GM23338 (cell line): ENCODE results near the gene TMEM86A.
A peak's percentile ranks its signal among the peaks of the same experiment; 100 is the strongest.

Experiments used
- POLR2AphosphoS5 ChIP-seq: IDR thresholded peaks from 2 replicates; pipeline ENCODE4 v1.6.1; 2016; ENCODE audit warnings: antibody characterized with exemption, low read depth
- TF ChIP-seq, protein P1 (sequence below), 2 experiments: fragments of 200-600 bp in 1 of 2; sonication (generic) in 1 of 2; conservative IDR thresholded peaks; 2 replicates each; pipeline versions ENCODE4 v1.5.1 to v1.6.1; 2016 to 2017; ENCODE audit warnings: antibody characterized with exemption in 2 of 2, low read depth in 2 of 2, mild to moderate bottlenecking in 2 of 2, moderate library complexity in 1 of 2

DNA sequence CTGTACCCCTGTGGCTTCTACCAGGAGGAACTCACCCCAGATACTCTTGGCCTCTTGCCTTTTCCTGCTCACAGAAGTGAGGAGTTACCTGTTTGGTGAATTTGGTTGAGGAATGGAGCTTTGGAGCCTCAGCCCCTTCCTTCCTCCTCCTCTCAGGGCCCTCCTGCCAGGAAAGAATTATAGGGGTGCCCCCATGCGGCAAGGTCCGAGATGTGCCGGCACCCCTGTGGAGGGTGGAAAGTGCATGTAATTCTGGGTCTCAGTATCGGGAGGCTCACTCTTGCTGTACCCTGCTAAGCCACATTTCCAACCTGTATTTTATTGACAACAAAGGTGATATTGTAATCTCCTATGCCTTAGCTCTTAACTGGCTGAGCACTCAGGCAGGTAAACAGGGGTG is 41.1 kb downstream of the TMEM86A start:
- TF ChIP-seq, protein P1, sequence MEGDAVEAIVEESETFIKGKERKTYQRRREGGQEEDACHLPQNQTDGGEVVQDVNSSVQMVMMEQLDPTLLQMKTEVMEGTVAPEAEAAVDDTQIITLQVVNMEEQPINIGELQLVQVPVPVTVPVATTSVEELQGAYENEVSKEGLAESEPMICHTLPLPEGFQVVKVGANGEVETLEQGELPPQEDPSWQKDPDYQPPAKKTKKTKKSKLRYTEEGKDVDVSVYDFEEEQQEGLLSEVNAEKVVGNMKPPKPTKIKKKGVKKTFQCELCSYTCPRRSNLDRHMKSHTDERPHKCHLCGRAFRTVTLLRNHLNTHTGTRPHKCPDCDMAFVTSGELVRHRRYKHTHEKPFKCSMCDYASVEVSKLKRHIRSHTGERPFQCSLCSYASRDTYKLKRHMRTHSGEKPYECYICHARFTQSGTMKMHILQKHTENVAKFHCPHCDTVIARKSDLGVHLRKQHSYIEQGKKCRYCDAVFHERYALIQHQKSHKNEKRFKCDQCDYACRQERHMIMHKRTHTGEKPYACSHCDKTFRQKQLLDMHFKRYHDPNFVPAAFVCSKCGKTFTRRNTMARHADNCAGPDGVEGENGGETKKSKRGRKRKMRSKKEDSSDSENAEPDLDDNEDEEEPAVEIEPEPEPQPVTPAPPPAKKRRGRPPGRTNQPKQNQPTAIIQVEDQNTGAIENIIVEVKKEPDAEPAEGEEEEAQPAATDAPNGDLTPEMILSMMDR (conservative IDR thresholded peaks at IDR 0.05; ENCODE audit: low read depth in 2 of 2), result peak in 1 of 2 experiments; percentile 26; a peak in 2 of 4 replicates
- no peak for TF ChIP-seq POLR2AphosphoS5
